ENCODE measurements around the gene ADAMTS18. TPM values are rescaled to one million over a fixed set of nuclear protein-coding genes. Genes with fewer than 3 reads are reported as not detected.

Gene ADAMTS18
- total and polyA plus RNA-seq, 12 donors, result 0.03 to 0.65 (median 0.25) TPM; not detected in 8

DNA sequence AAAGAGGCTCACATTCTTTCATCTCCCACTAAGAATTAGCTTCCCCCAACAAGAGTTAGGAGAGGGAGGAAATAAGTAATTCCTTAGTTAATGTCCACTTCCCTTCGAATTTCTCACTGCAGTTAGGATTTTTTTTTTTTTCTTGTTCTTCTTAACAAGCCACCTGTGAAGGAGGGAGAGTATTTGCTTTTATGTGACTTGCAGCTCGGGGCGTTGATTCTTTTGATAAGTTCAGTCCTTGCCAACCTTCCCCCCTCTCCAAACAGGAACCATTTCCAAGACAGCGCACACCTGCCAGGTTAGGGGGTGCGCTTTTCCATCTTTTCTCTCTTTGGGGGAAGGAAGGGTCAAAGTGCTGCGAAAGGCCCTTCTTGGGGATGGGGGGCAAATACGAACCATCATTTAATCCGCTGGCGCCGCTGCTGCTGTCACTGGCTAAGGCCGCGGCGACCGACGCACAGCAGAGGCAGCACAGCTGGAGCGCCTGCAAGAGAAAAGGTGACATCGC, 758 bp downstream of the ADAMTS18 start:
- Histone ChIP-seq H3K4me1 (peaks cover 0 to 5% (median 0%) of the 10 kb centered on the region in 9 donors), H3K4me3 (peak overlapping the region in 1 of 10 donors; percentile 14), H3K36me3 (no peaks in the 10 kb centered on the region), H3K9me3 (no peaks in the 10 kb centered on the region), H3K27ac (no peak overlapping the region), H3K27me3 (peaks cover 0 to 85% (median 59%) of the 10 kb centered on the region in 7 donors)
- intact Hi-C loops (cut with DNase I), result loop anchor here in 2 of 10 donors (10.0 kb wide), 2 partner anchors 59 to 151 kb away; no protein-coding TSS in a partner anchor
- TF ChIP-seq, protein P1, sequence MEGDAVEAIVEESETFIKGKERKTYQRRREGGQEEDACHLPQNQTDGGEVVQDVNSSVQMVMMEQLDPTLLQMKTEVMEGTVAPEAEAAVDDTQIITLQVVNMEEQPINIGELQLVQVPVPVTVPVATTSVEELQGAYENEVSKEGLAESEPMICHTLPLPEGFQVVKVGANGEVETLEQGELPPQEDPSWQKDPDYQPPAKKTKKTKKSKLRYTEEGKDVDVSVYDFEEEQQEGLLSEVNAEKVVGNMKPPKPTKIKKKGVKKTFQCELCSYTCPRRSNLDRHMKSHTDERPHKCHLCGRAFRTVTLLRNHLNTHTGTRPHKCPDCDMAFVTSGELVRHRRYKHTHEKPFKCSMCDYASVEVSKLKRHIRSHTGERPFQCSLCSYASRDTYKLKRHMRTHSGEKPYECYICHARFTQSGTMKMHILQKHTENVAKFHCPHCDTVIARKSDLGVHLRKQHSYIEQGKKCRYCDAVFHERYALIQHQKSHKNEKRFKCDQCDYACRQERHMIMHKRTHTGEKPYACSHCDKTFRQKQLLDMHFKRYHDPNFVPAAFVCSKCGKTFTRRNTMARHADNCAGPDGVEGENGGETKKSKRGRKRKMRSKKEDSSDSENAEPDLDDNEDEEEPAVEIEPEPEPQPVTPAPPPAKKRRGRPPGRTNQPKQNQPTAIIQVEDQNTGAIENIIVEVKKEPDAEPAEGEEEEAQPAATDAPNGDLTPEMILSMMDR (IDR thresholded peaks at IDR 0.05), result no peak
- 2 to 4% methylated on average over 16 to 17 of the region's 17 CpGs for WGBS, 2 donors
- ATAC-seq, result no peak
- DNase-seq, result no peak

DNA sequence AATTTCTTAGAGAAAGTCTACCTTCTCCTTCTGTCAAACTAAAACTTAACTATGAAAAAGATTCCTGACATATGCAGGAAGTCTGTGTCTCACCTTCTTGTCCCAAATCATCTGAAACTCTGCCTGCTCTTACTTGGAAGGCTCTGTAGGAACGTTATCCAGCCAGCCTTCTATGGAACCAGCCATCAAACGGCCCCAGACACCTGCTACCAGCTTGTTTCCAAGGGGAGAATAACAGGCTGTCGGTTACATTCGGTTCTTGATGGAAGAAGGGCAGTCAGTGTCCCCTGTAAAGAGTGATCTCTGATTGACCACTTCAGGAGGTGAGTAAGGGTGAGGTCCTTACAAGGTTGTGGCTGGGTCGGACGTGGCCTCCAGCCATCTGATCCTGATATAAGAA, 1.7 kb downstream of the ADAMTS18 start:
- H3K36me3 ChIP-seq, result no peaks in the 10 kb centered on the region
- H3K27me3 ChIP-seq, result peaks cover 0 to 90% (median 60%) of the 10 kb centered on the region in 7 donors
- WGBS, 2 donors, result 32 to 34% methylated on average over 6 of the region's 6 CpGs
- intact Hi-C loops (cut with DNase I), result loop anchor here in 2 of 10 donors (10.0 kb wide), 2 partner anchors 58 to 152 kb away; no protein-coding TSS in a partner anchor
- no peaks in the 10 kb centered on the region for H3K4me1 ChIP-seq
- ATAC-seq (no peak), DNase-seq (no peak)
- no peak overlapping the region for H3K4me3 ChIP-seq
- peaks cover 0 to 6% (median 0%) of the 10 kb centered on the region in 11 donors for H3K9me3 ChIP-seq
- no peak overlapping the region for H3K27ac ChIP-seq
- TF ChIP-seq, protein P1 (IDR thresholded peaks at IDR 0.05), result no peak

- TF ChIP-seq, protein P1 (IDR thresholded peaks at IDR 0.05), result no peak
- H3K9me3 ChIP-seq, result peaks cover 0 to 8% (median 0%) of the 10 kb centered on the region in 11 donors
- DNase-seq (no peak), ATAC-seq (no peak)
- H3K27me3 ChIP-seq, result peaks cover 0 to 87% (median 54%) of the 10 kb centered on the region in 7 donors
- intact Hi-C loops (cut with DNase I), result loop anchor here in 2 of 10 donors (10.0 kb wide), 2 partner anchors 57 to 153 kb away; no protein-coding TSS in a partner anchor
- H3K4me1 ChIP-seq, result no peaks in the 10 kb centered on the region
- H3K36me3 ChIP-seq, result no peaks in the 10 kb centered on the region
- H3K4me3 ChIP-seq, result no peak overlapping the region
- H3K27ac ChIP-seq, result no peak overlapping the region
Observed at GRCh38 chr16:77432264-77432663, 2.6 kb downstream of the ADAMTS18 start.

GRCh38 chr16:77430787-77431585, 3.8 kb downstream of the ADAMTS18 start:
- H3K36me3 ChIP-seq, result no peaks in the 10 kb centered on the region
- intact Hi-C loops (cut with DNase I), result loop anchor here in 2 of 10 donors (10.0 kb wide), 2 partner anchors 56 to 154 kb away; no protein-coding TSS in a partner anchor
- peaks cover 0 to 75% (median 47%) of the 10 kb centered on the region in 7 donors for H3K27me3 ChIP-seq

More at GRCh38 chr16:77430787-77431585, 3.8 kb downstream of the ADAMTS18 start:
- ATAC-seq (no peak), DNase-seq (no peak)
- H3K9me3 ChIP-seq, result peaks cover 0 to 8% (median 0%) of the 10 kb centered on the region in 11 donors
- TF ChIP-seq, protein P1 (IDR thresholded peaks at IDR 0.05), result no peak
- no peaks in the 10 kb centered on the region for H3K4me1 ChIP-seq
- no peak overlapping the region for H3K4me3 ChIP-seq
- 62 to 65% methylated on average over 17 of the region's 17 CpGs for WGBS, 2 donors
- H3K27ac ChIP-seq, result no peak overlapping the region
